Sigmoid colon (tissue), 4 donors: ENCODE results near the gene TTYH1.

Experiments
- CTCF ChIP-seq, 4 experiments: fragments of 450-650 bp in 3 of 4; fragments of 200-600 bp in 1 of 4; IDR thresholded peaks; one replicate each; pipeline ENCODE4 v1.5.1; 2016 to 2019; ENCODE audit warnings: antibody characterized with exemption in 4 of 4, mild to moderate bottlenecking in 3 of 4, moderate library complexity in 2 of 4
- POLR2A ChIP-seq, 2 donors: fragments of 450-650 bp; IDR thresholded peaks; one replicate each; pipeline ENCODE4 v1.6.1; 2016; ENCODE audit warnings: antibody characterized with exemption in 2 of 2, mild to moderate bottlenecking in 2 of 2, moderate library complexity in 2 of 2
- POLR2AphosphoS5 ChIP-seq, 4 donors: sonication (generic); formaldehyde crosslinking; IDR thresholded peaks; one replicate each; pipeline ENCODE4 v1.6.1; 2017; ENCODE audit warnings: antibody characterized with exemption in 4 of 4

- TF ChIP-seq POLR2A (IDR thresholded peaks at IDR 0.05) = no peak
- no peak for TF ChIP-seq CTCF (IDR thresholded peaks at IDR 0.05)
- no peak for TF ChIP-seq POLR2AphosphoS5 (IDR thresholded peaks at IDR 0.05)
Measured at GRCh38 chr19:54414156-54414555, 1.1 kb upstream of the TTYH1 start.
